HEK293 (cell line): ENCODE measurements around the gene SEMA6A.

Experiments
- CTCF ChIA-PET: fragments of 350-600 bp; formaldehyde crosslinking; extraction: SDS; loops from one replicate; lab custom pipeline; 2021; ENCODE audit warnings: antibody characterized with exemption; lab: Yijun Ruan, JAX
- POLR2A ChIA-PET: fragments of 300-600 bp; formaldehyde crosslinking; extraction: SDS; loops from one replicate; lab custom pipeline; 2020; ENCODE audit warnings: antibody characterized with exemption, inconsistent platforms; lab: Yijun Ruan, JAX
- H3K27ac ChIP-seq: fragments of 200-500 bp; sonication (Bioruptor generic); 2 replicates; pipeline ENCODE4 v1.5.1; 2014; ENCODE audit warnings: low read depth, low read length, control low read depth, inconsistent platforms; ENCODE audit errors: extremely low read depth
- H3K36me3 ChIP-seq, 2 experiments: fragments of 200-500 bp in 1 of 2; sonication (Bioruptor generic) in 1 of 2; 1 replicate in 1 of 2; 2 replicates in 1 of 2; pipeline ENCODE4 v1.5.1; 2014 to 2017; ENCODE audit warnings: inconsistent platforms in 2 of 2, low read length in 2 of 2; ENCODE audit not compliant: control insufficient read depth in 2 of 2, insufficient read depth in 1 of 2
- H3K4me1 ChIP-seq: fragments of 200-500 bp; sonication (Bioruptor generic); 2 replicates; pipeline ENCODE4 v1.5.1; 2014; ENCODE audit warnings: mild to moderate bottlenecking, low read length, inconsistent platforms; ENCODE audit not compliant: control insufficient read depth, insufficient read depth
- H3K4me3 ChIP-seq: 2 replicates; pipeline ENCODE4 v1.5.1; 2011; ENCODE audit warnings: low read depth, mild to moderate bottlenecking, control low read depth, low read length, moderate library complexity
- H3K9me3 ChIP-seq: fragments of 200-500 bp; sonication (Bioruptor generic); 2 replicates; pipeline ENCODE4 v1.5.1; 2014; ENCODE audit warnings: low read depth, low read length, inconsistent platforms; ENCODE audit not compliant: control insufficient read depth, insufficient read depth
- EGR2 ChIP-seq: fragments of 450-650 bp; formaldehyde crosslinking; IDR thresholded peaks from 2 replicates; pipeline ENCODE4 v1.5.1; 2016; ENCODE audit warnings: low read depth, missing biosample characterization, missing genetic modification characterization
- MEIS1 ChIP-seq: sonication (generic); formaldehyde crosslinking; IDR thresholded peaks from 2 replicates; pipeline ENCODE4 v1.8.1; 2022; ENCODE audit warnings: missing genetic modification reagents, mild to moderate bottlenecking, borderline replicate concordance
- SALL2 ChIP-seq: fragments of 450-650 bp; formaldehyde crosslinking; IDR thresholded peaks from 2 replicates; pipeline ENCODE4 v1.5.0; 2017; ENCODE audit warnings: missing biosample characterization, mild to moderate bottlenecking, missing genetic modification characterization, borderline replicate concordance
- TRIM28 ChIP-seq: IDR thresholded peaks from 2 replicates; pipeline ENCODE4 v1.6.1; 2011; ENCODE audit warnings: low read length, control low read depth, borderline replicate concordance
- YY1 ChIP-seq: fragments of 450-650 bp; formaldehyde crosslinking; IDR thresholded peaks from 2 replicates; pipeline ENCODE4 v1.5.1; 2018; ENCODE audit warnings: missing biosample characterization, missing genetic modification characterization
- YY2 ChIP-seq: fragments of 450-650 bp; formaldehyde crosslinking; IDR thresholded peaks from 2 replicates; pipeline ENCODE4 v1.5.1; 2016; ENCODE audit warnings: missing biosample characterization, missing genetic modification characterization
- ZBTB20 ChIP-seq: fragments of 450-650 bp; formaldehyde crosslinking; IDR thresholded peaks from 2 replicates; pipeline ENCODE4 v1.5.1; 2016; ENCODE audit warnings: missing biosample characterization, missing genetic modification characterization
- ZFHX2 ChIP-seq: fragments of 450-650 bp; formaldehyde crosslinking; conservative IDR thresholded peaks from 2 replicates; pipeline ENCODE4 v1.5.1; 2016; ENCODE audit warnings: missing biosample characterization, missing genetic modification characterization
- ZNF10 ChIP-seq: fragments of 450-650 bp; formaldehyde crosslinking; IDR thresholded peaks from 2 replicates; pipeline ENCODE4 v1.5.1; 2017; ENCODE audit warnings: missing biosample characterization, missing genetic modification characterization
- ZNF132 ChIP-seq: fragments of 450-650 bp; formaldehyde crosslinking; IDR thresholded peaks from 2 replicates; pipeline ENCODE4 v1.5.1; 2017; ENCODE audit warnings: missing biosample characterization, missing genetic modification characterization, borderline replicate concordance
- ZNF16 ChIP-seq: fragments of 450-650 bp; formaldehyde crosslinking; IDR thresholded peaks from 2 replicates; pipeline ENCODE4 v1.5.1; 2016; ENCODE audit warnings: low read depth, missing biosample characterization, missing genetic modification characterization
- ZNF211 ChIP-seq: fragments of 450-650 bp; formaldehyde crosslinking; IDR thresholded peaks from 2 replicates; pipeline ENCODE4 v1.5.1; 2016; ENCODE audit warnings: low read depth, missing biosample characterization, missing genetic modification characterization
- ZNF239 ChIP-seq: fragments of 450-650 bp; formaldehyde crosslinking; IDR thresholded peaks from 2 replicates; pipeline ENCODE4 v1.5.1; 2016; ENCODE audit warnings: missing biosample characterization, missing genetic modification characterization
- ZNF394 ChIP-seq: fragments of 450-650 bp; formaldehyde crosslinking; IDR thresholded peaks from 2 replicates; pipeline ENCODE4 v1.5.1; 2016; ENCODE audit warnings: missing biosample characterization, missing genetic modification characterization, mild to moderate bottlenecking, moderate library complexity, borderline replicate concordance
- ZNF514 ChIP-seq: fragments of 450-650 bp; formaldehyde crosslinking; IDR thresholded peaks from 2 replicates; pipeline ENCODE4 v1.5.1; 2016; ENCODE audit warnings: missing biosample characterization, missing genetic modification characterization
- ZNF571 ChIP-seq: fragments of 450-650 bp; formaldehyde crosslinking; IDR thresholded peaks from 2 replicates; pipeline ENCODE4 v1.5.0; 2017; ENCODE audit warnings: missing biosample characterization, missing genetic modification characterization
- ZNF600 ChIP-seq: fragments of 450-650 bp; formaldehyde crosslinking; IDR thresholded peaks from 2 replicates; pipeline ENCODE4 v1.5.1; 2016; ENCODE audit warnings: missing biosample characterization, missing genetic modification characterization
- ZNF621 ChIP-seq: fragments of 450-650 bp; formaldehyde crosslinking; IDR thresholded peaks from 2 replicates; pipeline ENCODE4 v1.5.1; 2017; ENCODE audit warnings: missing biosample characterization, missing genetic modification characterization
- ZNF645 ChIP-seq: fragments of 450-650 bp; formaldehyde crosslinking; IDR thresholded peaks from 2 replicates; pipeline ENCODE4; 2016; ENCODE audit warnings: missing biosample characterization, missing genetic modification characterization
- ZNF658 ChIP-seq: fragments of 450-650 bp; formaldehyde crosslinking; IDR thresholded peaks from 2 replicates; pipeline ENCODE4; 2016; ENCODE audit warnings: missing biosample characterization, missing genetic modification characterization
- ZNF660 ChIP-seq: fragments of 450-650 bp; IDR thresholded peaks from 2 replicates; pipeline ENCODE4 v1.5.1; 2018; ENCODE audit warnings: missing biosample characterization, mild to moderate bottlenecking, missing genetic modification characterization
- ZNF664 ChIP-seq: fragments of 450-650 bp; formaldehyde crosslinking; IDR thresholded peaks from 2 replicates; pipeline ENCODE4 v1.5.1; 2016; ENCODE audit warnings: missing biosample characterization, missing genetic modification characterization
- ZNF677 ChIP-seq: fragments of 450-650 bp; IDR thresholded peaks from 2 replicates; pipeline ENCODE4 v1.5.0; 2018; ENCODE audit warnings: missing biosample characterization, mild to moderate bottlenecking, missing genetic modification characterization, moderate library complexity
- ZNF768 ChIP-seq: fragments of 450-650 bp; formaldehyde crosslinking; IDR thresholded peaks from 2 replicates; pipeline ENCODE4 v1.5.1; 2018; ENCODE audit warnings: missing biosample characterization, mild to moderate bottlenecking, missing genetic modification characterization
- ZNF792 ChIP-seq: fragments of 450-650 bp; formaldehyde crosslinking; IDR thresholded peaks from 2 replicates; pipeline ENCODE4 v1.5.1; 2016; ENCODE audit warnings: missing biosample characterization, missing genetic modification characterization
- ZNF830 ChIP-seq: fragments of 450-650 bp; IDR thresholded peaks from 2 replicates; pipeline ENCODE4 v1.5.0; 2018; ENCODE audit warnings: missing biosample characterization, missing genetic modification characterization, low read depth, mild to moderate bottlenecking, moderate library complexity
- ZSCAN16 ChIP-seq: fragments of 450-650 bp; formaldehyde crosslinking; IDR thresholded peaks from 2 replicates; pipeline ENCODE4 v1.5.1; 2016; ENCODE audit warnings: missing biosample characterization, missing genetic modification characterization
- TF ChIP-seq, protein P1 (sequence below): fragments of 450-650 bp; formaldehyde crosslinking; IDR thresholded peaks from 2 replicates; pipeline ENCODE4 v1.5.1; 2016; ENCODE audit warnings: missing biosample characterization, missing genetic modification characterization, borderline replicate concordance

The SEMA6A gene

DNA sequence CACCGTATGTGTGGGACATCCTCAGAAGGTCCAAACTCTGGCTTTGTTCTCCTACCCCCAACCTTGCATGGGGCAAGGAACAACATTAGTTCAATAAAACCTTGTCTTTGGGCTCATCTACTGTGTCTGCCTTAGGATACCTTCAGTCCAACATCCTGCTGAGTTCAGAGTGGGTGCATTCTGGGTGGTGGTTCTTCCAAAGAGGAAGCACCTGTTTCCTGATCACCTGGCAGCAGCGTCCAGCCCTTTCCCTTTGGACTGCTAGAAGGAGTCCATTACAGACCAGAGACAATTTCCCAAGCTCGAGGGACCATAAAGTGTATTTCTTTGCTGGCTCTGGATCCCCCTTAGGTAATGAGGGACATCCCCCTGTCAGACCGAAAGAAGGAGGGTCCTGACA, 154.1 kb downstream of the SEMA6A start:
- H3K9me3 ChIP-seq, result no peaks in the 10 kb centered on the region
- ChIA-PET CTCF (no interaction called here), POLR2A (no interaction called here)
- no peaks in the 10 kb centered on the region for H3K36me3 ChIP-seq
- no peak overlapping the region for H3K27ac ChIP-seq
- no peaks in the 10 kb centered on the region for H3K4me1 ChIP-seq
- H3K4me3 ChIP-seq, result no peak overlapping the region
- TF ChIP-seq ZSCAN16 (no peak), ZNF514 (tag by site-specific recombination) (no peak), ZNF239 (tag by site-specific recombination) (no peak), ZNF621 (tag by site-specific recombination) (no peak), ZNF600 (tag by site-specific recombination) (no peak), YY2 (tag by site-specific recombination) (no peak), ZNF658 (tag by site-specific recombination) (no peak), MEIS1 (CRISPR knock-in tag) (no peak), ZNF660 (tag by site-specific recombination) (no peak), ZNF677 (tag by site-specific recombination) (no peak), ZNF792 (no peak), ZNF394 (tag by site-specific recombination) (no peak), YY1 (tag by site-specific recombination) (no peak), ZBTB20 (no peak), ZNF571 (tag by site-specific recombination) (no peak), ZNF664 (tag by site-specific recombination) (no peak)
- TF ChIP-seq, protein P1, sequence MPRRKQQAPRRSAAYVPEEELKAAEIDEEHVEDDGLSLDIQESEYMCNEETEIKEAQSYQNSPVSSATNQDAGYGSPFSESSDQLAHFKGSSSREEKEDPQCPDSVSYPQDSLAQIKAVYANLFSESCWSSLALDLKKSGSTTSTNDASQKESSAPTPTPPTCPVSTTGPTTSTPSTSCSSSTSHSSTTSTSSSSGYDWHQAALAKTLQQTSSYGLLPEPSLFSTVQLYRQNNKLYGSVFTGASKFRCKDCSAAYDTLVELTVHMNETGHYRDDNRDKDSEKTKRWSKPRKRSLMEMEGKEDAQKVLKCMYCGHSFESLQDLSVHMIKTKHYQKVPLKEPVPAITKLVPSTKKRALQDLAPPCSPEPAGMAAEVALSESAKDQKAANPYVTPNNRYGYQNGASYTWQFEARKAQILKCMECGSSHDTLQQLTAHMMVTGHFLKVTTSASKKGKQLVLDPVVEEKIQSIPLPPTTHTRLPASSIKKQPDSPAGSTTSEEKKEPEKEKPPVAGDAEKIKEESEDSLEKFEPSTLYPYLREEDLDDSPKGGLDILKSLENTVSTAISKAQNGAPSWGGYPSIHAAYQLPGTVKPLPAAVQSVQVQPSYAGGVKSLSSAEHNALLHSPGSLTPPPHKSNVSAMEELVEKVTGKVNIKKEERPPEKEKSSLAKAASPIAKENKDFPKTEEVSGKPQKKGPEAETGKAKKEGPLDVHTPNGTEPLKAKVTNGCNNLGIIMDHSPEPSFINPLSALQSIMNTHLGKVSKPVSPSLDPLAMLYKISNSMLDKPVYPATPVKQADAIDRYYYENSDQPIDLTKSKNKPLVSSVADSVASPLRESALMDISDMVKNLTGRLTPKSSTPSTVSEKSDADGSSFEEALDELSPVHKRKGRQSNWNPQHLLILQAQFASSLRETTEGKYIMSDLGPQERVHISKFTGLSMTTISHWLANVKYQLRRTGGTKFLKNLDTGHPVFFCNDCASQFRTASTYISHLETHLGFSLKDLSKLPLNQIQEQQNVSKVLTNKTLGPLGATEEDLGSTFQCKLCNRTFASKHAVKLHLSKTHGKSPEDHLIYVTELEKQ, result no peak

DNA sequence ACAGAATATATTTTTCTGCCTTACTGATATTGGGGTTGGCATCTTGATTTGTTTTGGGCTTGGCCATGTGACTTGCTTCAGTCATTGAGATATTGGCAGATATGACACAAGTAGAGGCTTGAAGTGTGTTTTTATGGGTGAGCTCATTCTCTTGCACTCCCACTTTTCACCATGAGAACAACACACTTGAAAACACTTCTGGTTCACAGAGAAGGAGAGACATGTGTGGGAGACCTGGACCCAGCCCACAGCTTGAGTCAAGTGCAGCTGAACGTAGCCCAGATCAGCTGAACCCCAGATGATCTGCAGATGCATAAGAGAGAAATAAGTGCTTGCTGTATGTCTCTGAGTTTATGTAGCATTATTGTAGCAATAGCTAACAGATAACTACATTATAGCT, 155.4 kb downstream of the SEMA6A start:
- ChIA-PET POLR2A (no interaction called here), CTCF (interaction anchor here (1.4 kb wide), 1 partner anchor 282 kb away, joined by 3 read pairs; no protein-coding TSS in a partner anchor)
- Histone ChIP-seq H3K4me3 (no peak overlapping the region), H3K36me3 (no peaks in the 10 kb centered on the region), H3K4me1 (no peaks in the 10 kb centered on the region), H3K9me3 (no peaks in the 10 kb centered on the region), H3K27ac (no peak overlapping the region)
- peak; percentile 69 for TF ChIP-seq ZFHX2
- TF ChIP-seq EGR2 (tag by site-specific recombination), result peak; percentile 17; the same call in 1 of the 2 replicates
- no peak for TF ChIP-seq ZNF211 (tag by site-specific recombination)

DNA sequence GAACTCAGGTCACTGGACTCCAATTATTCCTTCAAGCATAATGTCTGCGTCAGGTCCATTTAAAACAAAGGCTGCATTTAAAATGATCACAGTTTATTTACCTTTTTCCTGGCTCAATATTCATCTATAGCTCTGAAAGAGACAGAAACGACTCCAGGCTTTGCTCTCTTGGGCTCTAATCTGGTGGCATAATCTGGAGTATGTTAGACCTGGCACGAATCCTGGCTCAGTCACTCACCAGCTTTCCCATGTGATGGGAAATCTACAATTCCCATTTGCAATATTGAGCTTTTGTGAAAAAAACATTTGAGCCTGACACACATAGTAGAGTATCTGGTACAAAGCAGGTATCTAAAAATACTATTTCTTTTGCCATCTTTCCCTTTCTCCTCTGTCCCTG, 155.8 kb downstream of the SEMA6A start:
- POLR2A ChIA-PET, result no interaction called here
- H3K4me3 ChIP-seq, result no peak overlapping the region
- no peaks in the 10 kb centered on the region for H3K36me3 ChIP-seq
- H3K9me3 ChIP-seq, result no peaks in the 10 kb centered on the region
- H3K27ac ChIP-seq, result no peak overlapping the region
- H3K4me1 ChIP-seq, result no peaks in the 10 kb centered on the region
- CTCF ChIA-PET, result interaction anchor here (1.4 kb wide), 1 partner anchor 281 kb away, joined by 3 read pairs; no protein-coding TSS in a partner anchor
- TF ChIP-seq ZNF645 (tag by site-specific recombination) (no peak), ZNF16 (tag by site-specific recombination) (no peak), SALL2 (no peak), ZNF132 (tag by site-specific recombination) (no peak), ZNF830 (no peak), ZNF10 (no peak), TRIM28 (no peak), ZNF768 (tag by site-specific recombination) (no peak)
- TF ChIP-seq, protein P1, result no peak
